Mesenchymal stem cell (in vitro differentiated cells and primary cell): ENCODE data around the gene NSRP1.

Experiments used
- DNase-seq: peaks from one replicate; pipeline ENCODE4 v3.0.0-alpha.2; 2013
- H2AFZ ChIP-seq: one replicate; pipeline ENCODE4 v1.6.1; 2013; ENCODE audit warnings: low read depth, mild to moderate bottlenecking, control low read depth, inconsistent platforms, low read length, moderate library complexity
- H2AK5ac ChIP-seq: 2 replicates; pipeline ENCODE4 v1.6.1; 2013; ENCODE audit warnings: low read length, moderate library complexity, mild to moderate bottlenecking, inconsistent platforms; ENCODE audit not compliant: severe bottlenecking
- H2BK120ac ChIP-seq: one replicate; pipeline ENCODE4 v1.6.1; 2013; ENCODE audit warnings: low read depth, mild to moderate bottlenecking, inconsistent platforms, low read length, moderate library complexity
- H2BK12ac ChIP-seq, 2 experiments: one replicate each; pipeline ENCODE4 v1.6.1; 2013; ENCODE audit warnings: inconsistent platforms in 2 of 2, low read length in 2 of 2, mild to moderate bottlenecking in 2 of 2, moderate library complexity in 2 of 2, control low read depth in 1 of 2
- H2BK15ac ChIP-seq: one replicate; pipeline ENCODE4 v1.6.1; 2013; ENCODE audit warnings: mild to moderate bottlenecking, low read depth, inconsistent platforms; ENCODE audit not compliant: poor library complexity, severe bottlenecking
- H2BK5ac ChIP-seq: 2 replicates; pipeline ENCODE4 v1.6.1; 2013; ENCODE audit warnings: low read depth, mild to moderate bottlenecking, low read length, control low read depth, inconsistent platforms; ENCODE audit not compliant: poor library complexity, severe bottlenecking
- H3K14ac ChIP-seq, 2 experiments: one replicate each; pipeline ENCODE4 v1.6.1; 2013; ENCODE audit warnings: inconsistent platforms in 2 of 2, low read length in 2 of 2, control low read depth in 1 of 2, mild to moderate bottlenecking in 1 of 2, moderate library complexity in 1 of 2
- H3K18ac ChIP-seq, 2 experiments: one replicate each; pipeline ENCODE4 v1.6.1; 2013; ENCODE audit warnings: inconsistent platforms in 2 of 2, low read length in 2 of 2, control low read depth in 1 of 2, low read depth in 1 of 2, mild to moderate bottlenecking in 1 of 2
- H3K23ac ChIP-seq, 2 experiments: one replicate each; pipeline ENCODE4 v1.6.1; 2013; ENCODE audit warnings: inconsistent platforms in 2 of 2, low read length in 2 of 2, mild to moderate bottlenecking in 2 of 2, moderate library complexity in 2 of 2, control low read depth in 1 of 2
- H3K27ac ChIP-seq: 2 replicates; pipeline ENCODE4 v1.5.1; 2013; ENCODE audit warnings: mild to moderate bottlenecking, moderate library complexity, low read length, control low read depth, inconsistent platforms; ENCODE audit not compliant: poor library complexity, severe bottlenecking
- H3K27me3 ChIP-seq, 2 experiments: 2 replicates each; pipeline versions ENCODE4 v1.6.1 to v1.7.0; 2013; ENCODE audit warnings: low read length in 2 of 2, mild to moderate bottlenecking in 2 of 2, moderate library complexity in 2 of 2, control low read depth in 1 of 2, inconsistent platforms in 1 of 2; ENCODE audit not compliant: control insufficient read depth in 1 of 2, insufficient read depth in 1 of 2
- H3K36me3 ChIP-seq, 2 experiments: 2 replicates each; pipeline versions ENCODE4 v1.6.1 to v1.7.0; 2013; ENCODE audit warnings: low read length in 2 of 2, control low read depth in 1 of 2, inconsistent platforms in 1 of 2, low read depth in 1 of 2, mild to moderate bottlenecking in 1 of 2; ENCODE audit not compliant: insufficient read depth in 2 of 2, control insufficient read depth in 1 of 2
- H3K4ac ChIP-seq, 2 experiments: one replicate each; pipeline ENCODE4 v1.6.1; 2013; ENCODE audit warnings: inconsistent platforms in 2 of 2, low read length in 2 of 2, mild to moderate bottlenecking in 2 of 2, moderate library complexity in 2 of 2, control low read depth in 1 of 2, low read depth in 1 of 2
- H3K4me1 ChIP-seq: 2 replicates; pipeline ENCODE4 v1.6.1; 2013; ENCODE audit warnings: low read depth, low read length, control low read depth; ENCODE audit not compliant: control insufficient read depth, insufficient read depth
- H3K4me2 ChIP-seq: 2 replicates; pipeline ENCODE4 v1.6.1; 2013; ENCODE audit warnings: low read length, mild to moderate bottlenecking, inconsistent platforms; ENCODE audit not compliant: poor library complexity, severe bottlenecking
- H3K4me3 ChIP-seq, 2 experiments: 2 replicates each; pipeline versions ENCODE4 v1.5.1 to v1.7.0; 2013; ENCODE audit warnings: low read length in 2 of 2, mild to moderate bottlenecking in 2 of 2, control low read depth in 1 of 2, low read depth in 1 of 2; ENCODE audit not compliant: insufficient read depth in 1 of 2
- H3K79me1 ChIP-seq: replicated peaks from 2 replicates; pipeline ENCODE4 v1.6.1; 2013; ENCODE audit warnings: mild to moderate bottlenecking, control low read depth, low read length, inconsistent platforms; ENCODE audit not compliant: poor library complexity, severe bottlenecking
- H3K9ac ChIP-seq: 2 replicates; pipeline ENCODE4 v1.7.0; 2013; ENCODE audit warnings: mild to moderate bottlenecking, low read length, moderate library complexity
- H3K9me3 ChIP-seq: 2 replicates; pipeline ENCODE4 v1.7.0; 2013; ENCODE audit warnings: mild to moderate bottlenecking, low read length; ENCODE audit not compliant: control insufficient read depth
- H4K8ac ChIP-seq: one replicate; pipeline ENCODE4 v1.6.1; 2013; ENCODE audit warnings: inconsistent platforms, mild to moderate bottlenecking, low read length, moderate library complexity
- H4K91ac ChIP-seq: one replicate; pipeline ENCODE4 v1.6.1; 2013; ENCODE audit warnings: mild to moderate bottlenecking, low read length, inconsistent platforms
- WGBS: methylation state at CpG from one replicate; pipeline ENCODE4 v1.1.7; 2013; ENCODE audit warnings: mixed read lengths; 5-methylcytosine and 5-hydroxymethylcytosine counted together

NSRP1 gene

GRCh38 chr17:30091121-30091670, 25.4 kb upstream of the NSRP1 start:
- H3K18ac ChIP-seq: no peak overlapping the region
- H2BK15ac ChIP-seq: no peak overlapping the region
- H2BK5ac ChIP-seq: no peak overlapping the region
- no peak overlapping the region for H2BK12ac ChIP-seq
- H2AFZ ChIP-seq: no peak overlapping the region
- H3K27me3 ChIP-seq: no peaks in the 10 kb centered on the region
- no peak for DNase-seq
- H3K4me2 ChIP-seq: no peak overlapping the region
- H3K23ac ChIP-seq: no peak overlapping the region
- peaks cover 2% of the 10 kb centered on the region for H3K4me1 ChIP-seq
- H3K27ac ChIP-seq: no peak overlapping the region
- H3K4me3 ChIP-seq: peak overlapping the region in 1 of 2 experiments; percentile 30
- H2AK5ac ChIP-seq: no peak overlapping the region
- H4K91ac ChIP-seq: no peak overlapping the region
- WGBS: 97% methylated on average over 2 of the region's 4 CpGs
- no peak overlapping the region for H2BK120ac ChIP-seq
- peak overlapping the region; percentile 76 for H3K9ac ChIP-seq
- H3K9me3 ChIP-seq: no peaks in the 10 kb centered on the region
- no peaks in the 10 kb centered on the region for H3K36me3 ChIP-seq
- no peaks in the 10 kb centered on the region for H3K79me1 ChIP-seq
- H3K4ac ChIP-seq: no peak overlapping the region
- no peak overlapping the region for H4K8ac ChIP-seq
- no peak overlapping the region for H3K14ac ChIP-seq

GRCh38 chr17:30091771-30092170, 24.8 kb upstream of the NSRP1 start:
- H3K27me3 ChIP-seq: no peaks in the 10 kb centered on the region
- H4K91ac ChIP-seq: no peak overlapping the region
- no peaks in the 10 kb centered on the region for H3K9me3 ChIP-seq
- H2BK15ac ChIP-seq: no peak overlapping the region
- no peak overlapping the region for H3K4me2 ChIP-seq
- no peak overlapping the region for H2BK120ac ChIP-seq
- no peak overlapping the region for H2AK5ac ChIP-seq
- H4K8ac ChIP-seq: no peak overlapping the region
- no peak overlapping the region for H3K14ac ChIP-seq
- H2BK12ac ChIP-seq: no peak overlapping the region
- no peak overlapping the region for H3K18ac ChIP-seq
- peak; percentile 60 for DNase-seq
- WGBS: 40% methylated on average over 6 of the region's 6 CpGs
- peak overlapping the region; percentile 76 for H3K9ac ChIP-seq
- no peaks in the 10 kb centered on the region for H3K36me3 ChIP-seq
- no peak overlapping the region for H3K27ac ChIP-seq
- no peak overlapping the region for H2BK5ac ChIP-seq
- H2AFZ ChIP-seq: no peak overlapping the region
- H3K23ac ChIP-seq: no peak overlapping the region
- no peak overlapping the region for H3K4ac ChIP-seq
- peaks cover 2% of the 10 kb centered on the region for H3K4me1 ChIP-seq
- H3K79me1 ChIP-seq: no peaks in the 10 kb centered on the region
- peak overlapping the region in 1 of 2 experiments; percentile 30 for H3K4me3 ChIP-seq

GRCh38 chr17:30092886-30093285, 23.7 kb upstream of the NSRP1 start:
- Histone ChIP-seq H3K79me1 (no peaks in the 10 kb centered on the region), H3K4me2 (no peak overlapping the region), H3K18ac (no peak overlapping the region), H2AK5ac (no peak overlapping the region), H4K8ac (no peak overlapping the region), H3K27ac (no peak overlapping the region), H3K4me1 (peaks cover 2% of the 10 kb centered on the region), H4K91ac (no peak overlapping the region), H3K23ac (no peak overlapping the region), H3K27me3 (no peaks in the 10 kb centered on the region), H3K36me3 (no peaks in the 10 kb centered on the region), H2BK5ac (no peak overlapping the region), H3K9me3 (no peaks in the 10 kb centered on the region), H3K4ac (no peak overlapping the region), H3K14ac (no peak overlapping the region), H3K4me3 (no peak overlapping the region), H3K9ac (peak overlapping the region; percentile 30), H2BK12ac (no peak overlapping the region), H2BK15ac (no peak overlapping the region), H2AFZ (no peak overlapping the region), H2BK120ac (no peak overlapping the region)
- no peak for DNase-seq

- no peak overlapping the region for H3K4me3 ChIP-seq
- peaks cover 2% of the 10 kb centered on the region for H3K4me1 ChIP-seq
- H2AFZ ChIP-seq: no peak overlapping the region
- H3K23ac ChIP-seq: no peak overlapping the region
- H2BK5ac ChIP-seq: no peak overlapping the region
- no peaks in the 10 kb centered on the region for H3K27me3 ChIP-seq
- H4K91ac ChIP-seq: no peak overlapping the region
- H3K9me3 ChIP-seq: no peaks in the 10 kb centered on the region
- no peak overlapping the region for H2BK15ac ChIP-seq
- H3K4me2 ChIP-seq: no peak overlapping the region
- no peak overlapping the region for H2AK5ac ChIP-seq
- no peaks in the 10 kb centered on the region for H3K79me1 ChIP-seq
- no peak overlapping the region for H4K8ac ChIP-seq
- H3K14ac ChIP-seq: no peak overlapping the region
- H3K18ac ChIP-seq: no peak overlapping the region
- DNase-seq: peak; percentile 70
- H3K36me3 ChIP-seq: no peaks in the 10 kb centered on the region
- no peak overlapping the region for H3K4ac ChIP-seq
- WGBS: 26% methylated on average over 10 of the region's 12 CpGs
- no peak overlapping the region for H3K27ac ChIP-seq
- H2BK120ac ChIP-seq: no peak overlapping the region
- H3K9ac ChIP-seq: peak overlapping the region; percentile 47
- no peak overlapping the region for H2BK12ac ChIP-seq
Observed at GRCh38 chr17:30093463-30094147, 23.0 kb upstream of the NSRP1 start.
